BLaER1 (cell line): ENCODE data around the gene LATS2.
"Not testable (repeated sequence)": the region's sequence is repeated elsewhere in the genome, so short reads cannot be mapped to it uniquely, and the experiment has no call there.

ENCODE experiments used
- H3K27ac ChIP-seq: shearing (Covaris generic); formaldehyde crosslinking; 2 replicates; pipeline ENCODE4 v1.8.1; 2022
- H3K27me3 ChIP-seq: shearing (Covaris generic); formaldehyde crosslinking; 2 replicates; pipeline ENCODE4 v1.8.1; 2022
- H3K36me3 ChIP-seq: shearing (Covaris generic); formaldehyde crosslinking; 2 replicates; pipeline ENCODE4 v1.8.1; 2022
- H3K4me1 ChIP-seq: shearing (Covaris generic); formaldehyde crosslinking; 2 replicates; pipeline ENCODE4 v1.8.1; 2022
- H3K4me2 ChIP-seq: shearing (Covaris generic); formaldehyde crosslinking; 2 replicates; pipeline ENCODE4 v1.8.1; 2022
- H3K4me3 ChIP-seq: shearing (Covaris generic); formaldehyde crosslinking; 2 replicates; pipeline ENCODE4 v1.8.1; 2022
- H3K9ac ChIP-seq: shearing (Covaris generic); formaldehyde crosslinking; 2 replicates; pipeline ENCODE4 v1.8.1; 2022
- H3K9me3 ChIP-seq: shearing (Covaris generic); formaldehyde crosslinking; 2 replicates; pipeline ENCODE4 v1.8.1; 2022
- H4K20me1 ChIP-seq: shearing (Covaris generic); formaldehyde crosslinking; 2 replicates; pipeline ENCODE4 v1.8.1; 2022
- Cebpa-rat ChIP-seq: shearing (Covaris generic); IDR thresholded peaks from 2 replicates; pipeline ENCODE4 v1.8.1; 2022

LATS2 gene

GRCh38 chr13:20974981-20975585, 86.3 kb downstream of the LATS2 start:
- Histone ChIP-seq H3K36me3 (peaks cover 54% of the 10 kb centered on the region), H3K27me3 (no peaks in the 10 kb centered on the region), H3K9me3 (peaks cover 17% of the 10 kb centered on the region), H3K4me2 (peak overlapping the region; percentile 53; the same call in 1 of the 2 replicates), H3K4me3 (no peak overlapping the region), H4K20me1 (no peaks in the 10 kb centered on the region), H3K9ac (no peak overlapping the region), H3K27ac (peak overlapping the region; percentile 75), H3K4me1 (peaks cover 30% of the 10 kb centered on the region)
- TF ChIP-seq Cebpa-rat: no peak

GRCh38 chr13:20973886-20974425, 87.4 kb downstream of the LATS2 start:
- no peak overlapping the region for H3K9ac ChIP-seq
- H3K4me1 ChIP-seq: peaks cover 31% of the 10 kb centered on the region
- no peak for TF ChIP-seq Cebpa-rat
- H3K27me3 ChIP-seq: no peaks in the 10 kb centered on the region
- peaks cover 17% of the 10 kb centered on the region for H3K9me3 ChIP-seq
- peaks cover 43% of the 10 kb centered on the region for H3K36me3 ChIP-seq
- H3K27ac ChIP-seq: 0 out of 2 replicates have a peak overlapping the region, but pooled peaks have one; percentile 25
- no peak overlapping the region for H3K4me2 ChIP-seq
- H4K20me1 ChIP-seq: no peaks in the 10 kb centered on the region
- no peak overlapping the region for H3K4me3 ChIP-seq

GRCh38 chr13:20972731-20973130, 88.7 kb downstream of the LATS2 start:
- peaks cover 35% of the 10 kb centered on the region for H3K4me1 ChIP-seq
- peaks cover 12% of the 10 kb centered on the region for H3K9me3 ChIP-seq
- no peak overlapping the region for H3K4me2 ChIP-seq
- no peak for TF ChIP-seq Cebpa-rat
- no peaks in the 10 kb centered on the region for H3K27me3 ChIP-seq
- H3K4me3 ChIP-seq: no peak overlapping the region
- no peak overlapping the region for H3K9ac ChIP-seq
- H4K20me1 ChIP-seq: no peaks in the 10 kb centered on the region
- peaks cover 31% of the 10 kb centered on the region for H3K36me3 ChIP-seq
- no peak overlapping the region for H3K27ac ChIP-seq

GRCh38 chr13:20969182-20969581, 92.2 kb downstream of the LATS2 start:
- H3K36me3 ChIP-seq: peaks cover 8% of the 10 kb centered on the region; the same call in 1 of the 2 replicates
- no peak overlapping the region for H3K4me2 ChIP-seq
- H3K27ac ChIP-seq: no peak overlapping the region
- no peak for TF ChIP-seq Cebpa-rat
- H3K27me3 ChIP-seq: no peaks in the 10 kb centered on the region
- no peaks in the 10 kb centered on the region; the same call in 1 of the 2 replicates for H3K9me3 ChIP-seq
- H3K4me1 ChIP-seq: peaks cover 5% of the 10 kb centered on the region; the same call in 1 of the 2 replicates
- H3K9ac ChIP-seq: no peak overlapping the region
- H3K4me3 ChIP-seq: no peak overlapping the region
- H4K20me1 ChIP-seq: no peaks in the 10 kb centered on the region

- Histone ChIP-seq H3K4me2 (no peak overlapping the region), H3K9me3 (no peaks in the 10 kb centered on the region; the same call in 1 of the 2 replicates), H3K27ac (no peak overlapping the region)
Observed at GRCh38 chr13:20968745-20969144, 92.6 kb downstream of the LATS2 start.

GRCh38 chr13:20967340-20967739, 94.0 kb downstream of the LATS2 start:
- Histone ChIP-seq H3K4me2 (no peak overlapping the region), H4K20me1 (no peaks in the 10 kb centered on the region), H3K9ac (no peak overlapping the region), H3K27ac (no peak overlapping the region), H3K4me3 (no peak overlapping the region), H3K36me3 (no peaks in the 10 kb centered on the region), H3K27me3 (no peaks in the 10 kb centered on the region), H3K4me1 (peaks cover 12% of the 10 kb centered on the region), H3K9me3 (no peaks in the 10 kb centered on the region; the same call in 1 of the 2 replicates)
- no peak for TF ChIP-seq Cebpa-rat

More at GRCh38 chr13:20968745-20969144, 92.6 kb downstream of the LATS2 start:
- TF ChIP-seq Cebpa-rat: no peak
- Histone ChIP-seq H3K4me1 (peaks cover 9% of the 10 kb centered on the region), H4K20me1 (no peaks in the 10 kb centered on the region), H3K36me3 (peaks cover 3% of the 10 kb centered on the region; the same call in 1 of the 2 replicates), H3K9ac (no peak overlapping the region), H3K4me3 (no peak overlapping the region), H3K27me3 (no peaks in the 10 kb centered on the region)

- no peaks in the 10 kb centered on the region for H4K20me1 ChIP-seq
- H3K36me3 ChIP-seq: no peaks in the 10 kb centered on the region
- no peak for TF ChIP-seq Cebpa-rat
- H3K4me3 ChIP-seq: no peak overlapping the region
- no peak overlapping the region for H3K4me2 ChIP-seq
- H3K9ac ChIP-seq: no peak overlapping the region
- H3K27ac ChIP-seq: no peak overlapping the region
- H3K27me3 ChIP-seq: no peaks in the 10 kb centered on the region
- H3K4me1 ChIP-seq: peaks cover 25% of the 10 kb centered on the region
- H3K9me3 ChIP-seq: no peaks in the 10 kb centered on the region
Observed at GRCh38 chr13:20964904-20965303, 96.5 kb downstream of the LATS2 start.

- H3K4me3 ChIP-seq, H3K4me2 ChIP-seq, H3K9me3 ChIP-seq, H3K36me3 ChIP-seq, H3K27ac ChIP-seq, H4K20me1 ChIP-seq, H3K9ac ChIP-seq, H3K27me3 ChIP-seq: not testable (repeated sequence)
- H3K4me1 ChIP-seq: peaks cover 20% of the 10 kb centered on the region
Observed at GRCh38 chr13:20961663-20962062, 99.7 kb downstream of the LATS2 start.

- peak overlapping the region; percentile 55 for H3K4me2 ChIP-seq
- no peak overlapping the region for H3K27ac ChIP-seq
- no peaks in the 10 kb centered on the region for H3K36me3 ChIP-seq
Observed at GRCh38 chr13:20960663-20961309, 100.6 kb downstream of the LATS2 start.

GRCh38 chr13:20957049-20957620, 104.3 kb downstream of the LATS2 start:
- not testable (repeated sequence) for H3K9me3 ChIP-seq, H3K27me3 ChIP-seq, H3K4me2 ChIP-seq, H3K9ac ChIP-seq, H3K27ac ChIP-seq, H3K4me3 ChIP-seq, H4K20me1 ChIP-seq, H3K36me3 ChIP-seq
- H3K4me1 ChIP-seq: peaks cover 14% of the 10 kb centered on the region

More at GRCh38 chr13:20960663-20961309, 100.6 kb downstream of the LATS2 start:
- no peak overlapping the region for H3K9ac ChIP-seq
- H3K4me3 ChIP-seq: no peak overlapping the region
- no peaks in the 10 kb centered on the region for H3K27me3 ChIP-seq
- H3K4me1 ChIP-seq: peaks cover 20% of the 10 kb centered on the region
- no peaks in the 10 kb centered on the region for H4K20me1 ChIP-seq
- no peak for TF ChIP-seq Cebpa-rat
- no peaks in the 10 kb centered on the region for H3K9me3 ChIP-seq
